ENCODE results near the gene CENATAC. TPM values are rescaled to one million over a fixed set of nuclear protein-coding genes. Genes with fewer than 3 reads are reported as not detected.
"Not testable (repeated sequence)": the region's sequence is repeated elsewhere in the genome, so short reads cannot be mapped to it uniquely, and the experiment has no call there.

CENATAC gene
- total RNA-seq, 4 donors from 2014 or later, result 45.2 to 128 (median 56.4) TPM

DNA sequence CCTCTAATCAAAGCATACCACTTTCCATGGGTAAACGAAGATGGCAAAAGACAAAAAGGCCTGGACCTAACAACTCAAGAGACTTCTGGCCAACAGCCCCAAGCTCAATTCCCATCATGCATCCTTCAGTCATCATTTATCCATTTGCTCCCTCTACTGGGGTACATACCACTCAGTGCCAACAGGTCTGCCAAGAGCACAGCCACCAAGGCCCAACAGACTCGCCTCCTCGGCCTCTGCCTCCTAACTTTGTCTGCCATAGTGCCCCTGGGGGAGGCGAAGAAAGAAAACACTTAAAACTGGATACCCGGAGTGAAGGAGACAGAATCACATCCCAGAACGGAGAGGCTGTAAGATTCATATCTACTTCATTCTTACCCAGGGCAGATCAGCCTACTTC, 58.0 kb downstream of the CENATAC start:
- intact Hi-C loops (cut with DNase I), result no loop called here
- H3K36me3 ChIP-seq, result peaks cover 44% of the 10 kb centered on the region in 2 donors
- H3K27ac ChIP-seq, result peak overlapping the region in 1 of 3 donors; percentile 85
- H3K4me3 ChIP-seq (replicated peaks in 1 of 3), result peak overlapping the region; percentile 80 to 99 (median 88)
- no peaks in the 10 kb centered on the region for H3K9me3 ChIP-seq
- H3K4me1 ChIP-seq, result peaks cover 14 to 19% of the 10 kb centered on the region in 2 donors
- no peaks in the 10 kb centered on the region for H3K27me3 ChIP-seq
- no peak for TF ChIP-seq POLR2A (IDR thresholded peaks at IDR 0.05)
- TF ChIP-seq, protein P1, sequence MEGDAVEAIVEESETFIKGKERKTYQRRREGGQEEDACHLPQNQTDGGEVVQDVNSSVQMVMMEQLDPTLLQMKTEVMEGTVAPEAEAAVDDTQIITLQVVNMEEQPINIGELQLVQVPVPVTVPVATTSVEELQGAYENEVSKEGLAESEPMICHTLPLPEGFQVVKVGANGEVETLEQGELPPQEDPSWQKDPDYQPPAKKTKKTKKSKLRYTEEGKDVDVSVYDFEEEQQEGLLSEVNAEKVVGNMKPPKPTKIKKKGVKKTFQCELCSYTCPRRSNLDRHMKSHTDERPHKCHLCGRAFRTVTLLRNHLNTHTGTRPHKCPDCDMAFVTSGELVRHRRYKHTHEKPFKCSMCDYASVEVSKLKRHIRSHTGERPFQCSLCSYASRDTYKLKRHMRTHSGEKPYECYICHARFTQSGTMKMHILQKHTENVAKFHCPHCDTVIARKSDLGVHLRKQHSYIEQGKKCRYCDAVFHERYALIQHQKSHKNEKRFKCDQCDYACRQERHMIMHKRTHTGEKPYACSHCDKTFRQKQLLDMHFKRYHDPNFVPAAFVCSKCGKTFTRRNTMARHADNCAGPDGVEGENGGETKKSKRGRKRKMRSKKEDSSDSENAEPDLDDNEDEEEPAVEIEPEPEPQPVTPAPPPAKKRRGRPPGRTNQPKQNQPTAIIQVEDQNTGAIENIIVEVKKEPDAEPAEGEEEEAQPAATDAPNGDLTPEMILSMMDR (IDR thresholded peaks at IDR 0.05), result no peak
- DNase-seq, result no peak
- WGBS, 2 donors, result 33 to 38% methylated on average over 6 of the region's 6 CpGs

DNA sequence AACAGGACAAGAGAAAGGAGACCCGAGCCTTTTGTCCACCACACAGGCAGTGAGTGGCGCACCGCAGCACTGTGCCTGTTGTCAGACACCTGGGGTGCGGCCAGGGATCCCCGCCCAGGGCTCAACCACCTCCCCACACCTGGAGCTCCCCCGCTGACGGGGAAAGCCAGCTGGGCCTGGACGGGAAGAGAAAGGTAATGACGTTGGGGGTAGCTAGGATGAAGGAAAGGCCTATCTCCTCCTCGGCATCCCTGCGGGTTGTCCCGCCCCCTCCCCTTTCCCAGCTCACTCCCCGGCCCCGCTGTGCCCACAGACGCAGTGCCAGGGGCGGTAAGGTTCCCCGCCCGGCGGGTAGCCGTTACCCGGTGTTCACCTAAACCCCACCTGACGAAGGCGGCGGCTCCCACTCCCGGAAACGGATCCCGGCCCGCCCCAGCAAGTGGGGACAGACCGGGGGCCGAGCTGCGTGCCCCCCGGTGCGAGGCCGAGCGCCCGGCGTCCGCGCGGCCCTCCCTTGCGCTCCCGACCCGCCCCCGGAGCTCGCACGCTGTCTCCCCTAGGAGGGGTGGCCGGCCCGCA, 58.6 kb downstream of the CENATAC start:
- H3K4me1 ChIP-seq, result peaks cover 14 to 19% of the 10 kb centered on the region in 2 donors
- H3K9me3 ChIP-seq, result no peaks in the 10 kb centered on the region
- no peak for TF ChIP-seq POLR2A (IDR thresholded peaks at IDR 0.05)
- TF ChIP-seq, protein P1 (IDR thresholded peaks at IDR 0.05), result no peak
- DNase-seq, result peak; percentile 35 to 44
- peaks cover 38% of the 10 kb centered on the region in 2 donors for H3K36me3 ChIP-seq
- peak overlapping the region; percentile 80 to 99 (median 88) for H3K4me3 ChIP-seq (replicated peaks in 1 of 3)
- intact Hi-C loops (cut with DNase I), result no loop called here
- H3K27ac ChIP-seq, result peak overlapping the region; percentile 60 to 85 (median 65)
- H3K27me3 ChIP-seq, result no peaks in the 10 kb centered on the region
- WGBS, 2 donors, result 0% methylated on average over 5 to 13 of the region's 48 CpGs

- 0% methylated on average over 38 to 39 of the region's 79 CpGs for WGBS, 2 donors
- Histone ChIP-seq H3K4me3 (replicated peaks in 1 of 3) (peak within 1 kb of the TSS; percentile 80 to 99 (median 93)), H3K36me3 (peaks cover 31 to 32% of the 10 kb centered on the region in 2 donors), H3K4me1 (peaks cover 14 to 19% of the 10 kb centered on the region in 2 donors), H3K27me3 (no peaks in the 10 kb centered on the region), H3K27ac (peak within 1 kb of the TSS; percentile 67 to 85 (median 78)), H3K9me3 (no peaks in the 10 kb centered on the region)
- peak in 1 of 2 donors; percentile 82 for TF ChIP-seq POLR2A (IDR thresholded peaks at IDR 0.05)
- TF ChIP-seq, protein P1 (IDR thresholded peaks at IDR 0.05), result peak in 2 of 6 experiments; percentile 17 to 19
- DNase-seq, result peak; percentile 99
- intact Hi-C loops (cut with DNase I), result no loop called here
These were observed 59.2 kb downstream of the CENATAC start, which contains the start of gene HYOU1 for GRCh38 chr11:119057000-119057769. TSS of gene HYOU1 (minus strand) at chr11:119057205. CDS start at chr11:119056160, 1,045 bp downstream.

GRCh38 chr11:119059128-119059527, 61.2 kb downstream of the CENATAC start:
- DNase-seq; H3K27ac ChIP-seq; H3K9me3 ChIP-seq; H3K4me3 ChIP-seq (replicated peaks in 1 of 3); H3K27me3 ChIP-seq; intact Hi-C loops (cut with DNase I): not testable (repeated sequence)
- H3K36me3 ChIP-seq, result peaks cover 12% of the 10 kb centered on the region in 2 donors
- 81 to 90% methylated on average over 4 to 12 of the region's 35 CpGs for WGBS, 2 donors
- H3K4me1 ChIP-seq, result peaks cover 14 to 27% of the 10 kb centered on the region in 2 donors

DNA sequence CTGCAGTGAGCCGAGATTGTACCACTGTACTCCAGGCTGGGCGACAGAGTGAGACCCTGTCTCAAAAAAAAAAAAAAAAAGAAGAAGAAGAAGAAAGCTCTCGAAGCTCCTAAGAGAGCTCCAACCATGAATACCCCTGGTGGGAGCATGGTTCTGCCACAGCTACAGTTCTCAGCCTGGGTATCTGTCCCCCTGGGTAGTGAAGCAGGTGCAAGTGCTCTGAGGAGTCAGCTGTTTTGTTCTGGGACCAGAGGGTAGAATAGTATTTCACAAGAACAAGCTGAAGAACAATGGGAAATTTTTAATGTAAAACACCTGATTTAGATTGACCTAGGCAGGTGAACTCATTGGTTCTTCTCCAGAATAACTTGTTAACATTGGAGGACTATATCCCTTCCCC, 63.3 kb downstream of the CENATAC start:
- H3K27me3 ChIP-seq, result no peaks in the 10 kb centered on the region
- intact Hi-C loops (cut with DNase I), result no loop called here
- DNase-seq, result no peak

More for the DNA sequence above, 63.3 kb downstream of the CENATAC start:
- Histone ChIP-seq H3K4me1 (peaks cover 6 to 14% of the 10 kb centered on the region in 2 donors), H3K36me3 (no peaks in the 10 kb centered on the region), H3K27ac (no peak overlapping the region), H3K4me3 (replicated peaks in 1 of 3) (no peak overlapping the region), H3K9me3 (no peaks in the 10 kb centered on the region)
- TF ChIP-seq, protein P1 (IDR thresholded peaks at IDR 0.05), result no peak
- no peak for TF ChIP-seq POLR2A (IDR thresholded peaks at IDR 0.05)
- 95 to 97% methylated on average over 3 of the region's 3 CpGs for WGBS, 2 donors

Data from thyroid gland (tissue), 4 donors.